HepG2 (cell line): ENCODE data around the gene CTSA. TPM values are rescaled to one million over a fixed set of nuclear protein-coding genes. Genes with fewer than 3 reads are reported as not detected.

Experiments
- AKAP8 ChIP-seq: sonication (generic); formaldehyde crosslinking; IDR thresholded peaks from 2 replicates; pipeline ENCODE4 v1.5.1; 2020; ENCODE audit warnings: mild to moderate bottlenecking, missing genetic modification reagents
- ARNTL ChIP-seq: sonication (generic); formaldehyde crosslinking; IDR thresholded peaks from 2 replicates; pipeline ENCODE4 v1.4.0; 2020; ENCODE audit warnings: mild to moderate bottlenecking, missing genetic modification reagents
- FOXP1 ChIP-seq, 2 experiments: fragments of 450-650 bp in 1 of 2; IDR thresholded peaks; 2 replicates each; pipeline ENCODE4 v1.6.1; 2017 to 2018; ENCODE audit warnings: antibody characterized with exemption in 1 of 2
- MXD4 ChIP-seq: IDR thresholded peaks from 2 replicates; pipeline ENCODE4 v1.6.1; 2016; ENCODE audit warnings: mild to moderate bottlenecking, missing biosample characterization, missing genetic modification reagents
- POLR2G ChIP-seq: fragments of 200-400 bp; formaldehyde crosslinking; IDR thresholded peaks from 2 replicates; pipeline ENCODE4 v1.6.1; 2018; ENCODE audit warnings: mild to moderate bottlenecking, low read depth, low read length, moderate library complexity
- PRDM10 ChIP-seq: sonication (generic); formaldehyde crosslinking; IDR thresholded peaks from 2 replicates; pipeline ENCODE4 v1.4.0; 2020; ENCODE audit warnings: low read depth, missing genetic modification reagents
- RORA ChIP-seq: sonication (generic); formaldehyde crosslinking; IDR thresholded peaks from 2 replicates; pipeline ENCODE4 v1.5.0; 2020; ENCODE audit warnings: mild to moderate bottlenecking, missing genetic modification reagents, moderate library complexity
- SMAD9 ChIP-seq: sonication (generic); formaldehyde crosslinking; IDR thresholded peaks from 2 replicates; pipeline ENCODE4 v1.5.1; 2020; ENCODE audit warnings: mild to moderate bottlenecking, missing genetic modification reagents
- SRSF9 ChIP-seq: fragments of 200-400 bp; formaldehyde crosslinking; IDR thresholded peaks from 2 replicates; pipeline ENCODE4 v1.6.1; 2018; ENCODE audit warnings: borderline replicate concordance, mild to moderate bottlenecking, low read depth, low read length; ENCODE audit not compliant: insufficient read depth, poor library complexity, severe bottlenecking
- TFAP4 ChIP-seq: sonication (generic); IDR thresholded peaks from 2 replicates; pipeline ENCODE4 v1.6.1; 2016; ENCODE audit warnings: low read depth, borderline replicate concordance
- ZNF280D ChIP-seq: sonication (generic); formaldehyde crosslinking; IDR thresholded peaks from 2 replicates; pipeline ENCODE4 v1.5.1; 2020; ENCODE audit warnings: mild to moderate bottlenecking, missing genetic modification reagents
- ZNF616 ChIP-seq: sonication (generic); formaldehyde crosslinking; IDR thresholded peaks from 2 replicates; pipeline ENCODE4 v1.5.0; 2020; ENCODE audit warnings: low read depth, mild to moderate bottlenecking, missing genetic modification reagents
- ZUFSP ChIP-seq: sonication (generic); formaldehyde crosslinking; IDR thresholded peaks from 2 replicates; pipeline ENCODE4 v1.9.0; 2021; ENCODE audit warnings: missing genetic modification reagents, mild to moderate bottlenecking, borderline replicate concordance
- polyA plus RNA-seq, 8 experiments: library from polyadenylated mRNA; depleted of rRNA in 3 of 8; stranded (reverse) in 7 of 8; unstranded in 1 of 8; fragments of >200 nt; fragmentation: Illumina TruSeq in 4 of 8; extraction: Trizol in 4 of 8; gene quantifications; 2 replicates each; pipeline versions ENCODE4 v1.2.1 to v1.2.3, GENCODE V29; 2011 to 2016; ENCODE audit warnings: low read depth in 4 of 8, missing spikeins in 1 of 8, mixed read lengths in 1 of 8; ENCODE audit not compliant: insufficient read depth in 1 of 8
- total RNA-seq, 5 experiments: library from RNA; depleted of rRNA; stranded (reverse); fragments of >200 nt; fragmentation: Illumina TruSeq; extraction: Trizol; gene quantifications; 2 replicates each; pipeline ENCODE4 v1.2.3, GENCODE V29; 2016; ENCODE audit warnings: low read depth in 1 of 5
- TF ChIP-seq, protein P1 (sequence below): sonication (generic); formaldehyde crosslinking; IDR thresholded peaks from 2 replicates; pipeline ENCODE4 v1.4.0; 2020; ENCODE audit warnings: missing genetic modification reagents
- TF ChIP-seq, protein P2 (sequence below): sonication (generic); formaldehyde crosslinking; IDR thresholded peaks from 2 replicates; pipeline ENCODE4 v1.4.0; 2020; ENCODE audit warnings: missing genetic modification reagents, borderline replicate concordance

Gene CTSA
- total and polyA plus RNA-seq, 2 of the 13 experiments (the other 11 are each of a cell fraction or from before 2014, with no cell fraction given) = 202 to 231 TPM

DNA sequence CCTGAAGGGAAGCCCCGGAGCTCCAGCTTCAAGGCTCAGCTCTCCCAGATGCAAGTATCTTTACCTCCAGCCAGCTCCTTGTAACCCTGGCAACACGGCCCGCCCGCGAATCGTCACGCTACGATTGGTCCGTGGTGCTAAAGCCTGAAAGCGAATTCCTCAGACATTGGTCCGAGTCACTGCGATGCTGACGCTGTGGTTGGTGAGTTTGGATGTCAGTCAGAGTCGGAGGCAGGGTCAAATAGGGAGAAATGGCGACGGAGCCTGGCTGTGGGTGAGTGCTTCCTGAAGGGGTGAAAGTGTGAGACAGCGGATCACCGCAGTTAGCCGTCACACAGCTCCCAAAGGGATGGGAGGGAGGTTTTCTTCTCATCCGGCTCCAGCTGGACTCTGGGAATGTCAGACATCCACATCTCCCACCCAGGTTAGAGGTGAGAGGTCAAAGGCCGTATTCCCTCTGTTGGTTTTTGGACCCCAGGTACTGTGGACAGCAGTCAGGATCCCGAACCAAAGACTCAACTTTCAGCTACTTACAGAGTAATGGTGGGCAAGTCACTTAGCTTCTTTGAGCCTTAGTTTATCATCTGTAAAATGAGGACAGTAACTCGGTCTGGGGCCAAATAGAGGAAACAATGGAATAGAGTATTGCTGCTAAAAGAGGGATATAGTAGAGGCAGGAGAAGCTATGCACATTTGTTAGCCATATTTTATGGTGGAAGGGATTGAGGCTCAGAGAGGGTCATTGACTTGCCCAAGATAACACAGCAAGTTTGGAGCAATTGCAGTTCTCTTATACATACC lies 9.9 kb upstream of the CTSA start, which contains the start of gene ZSWIM1 (continued):
- TF ChIP-seq TFAP4 (no peak), SRSF9 (no peak), POLR2G (peak; percentile 99), ARNTL (CRISPR knock-in tag) (peak; percentile 82), MXD4 (CRISPR knock-in tag) (peak; percentile 61; the same call in 1 of the 2 replicates), ZNF616 (no peak; the same call in 1 of the 2 replicates), AKAP8 (CRISPR knock-in tag) (peak; percentile 91), PRDM10 (CRISPR knock-in tag) (peak; percentile 56), FOXP1 (IDR thresholded peaks at IDR 0.05) (no peak), FOXP1 (CRISPR knock-in tag; IDR thresholded peaks at IDR 0.05) (0 out of 2 replicates have a peak, but pooled peaks have one; percentile 6), ZNF280D (CRISPR knock-in tag) (peak; percentile 64; the same call in 1 of the 2 replicates), ZUFSP (CRISPR knock-in tag) (no peak), SMAD9 (no peak), RORA (CRISPR knock-in tag) (no peak)
- TF ChIP-seq, protein P1, sequence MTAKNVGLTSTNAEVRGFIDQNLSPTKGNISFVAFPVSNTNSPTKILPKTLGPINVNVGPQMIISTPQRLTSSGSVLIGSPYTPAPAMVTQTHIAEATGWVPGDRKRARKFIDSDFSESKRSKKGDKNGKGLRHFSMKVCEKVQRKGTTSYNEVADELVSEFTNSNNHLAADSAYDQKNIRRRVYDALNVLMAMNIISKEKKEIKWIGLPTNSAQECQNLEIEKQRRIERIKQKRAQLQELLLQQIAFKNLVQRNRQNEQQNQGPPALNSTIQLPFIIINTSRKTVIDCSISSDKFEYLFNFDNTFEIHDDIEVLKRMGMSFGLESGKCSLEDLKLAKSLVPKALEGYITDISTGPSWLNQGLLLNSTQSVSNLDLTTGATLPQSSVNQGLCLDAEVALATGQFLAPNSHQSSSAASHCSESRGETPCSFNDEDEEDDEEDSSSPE (CRISPR knock-in tag) = peak; percentile 75; the same call in 1 of the 2 replicates
- TF ChIP-seq, protein P2, sequence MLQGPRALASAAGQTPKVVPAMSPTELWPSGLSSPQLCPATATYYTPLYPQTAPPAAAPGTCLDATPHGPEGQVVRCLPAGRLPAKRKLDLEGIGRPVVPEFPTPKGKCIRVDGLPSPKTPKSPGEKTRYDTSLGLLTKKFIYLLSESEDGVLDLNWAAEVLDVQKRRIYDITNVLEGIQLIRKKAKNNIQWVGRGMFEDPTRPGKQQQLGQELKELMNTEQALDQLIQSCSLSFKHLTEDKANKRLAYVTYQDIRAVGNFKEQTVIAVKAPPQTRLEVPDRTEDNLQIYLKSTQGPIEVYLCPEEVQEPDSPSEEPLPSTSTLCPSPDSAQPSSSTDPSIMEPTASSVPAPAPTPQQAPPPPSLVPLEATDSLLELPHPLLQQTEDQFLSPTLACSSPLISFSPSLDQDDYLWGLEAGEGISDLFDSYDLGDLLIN = peak; percentile 57; the same call in 1 of the 2 replicates
